Epithelial cell of proximal tubule (primary cell): ENCODE data around the gene UPK1A. TPM values are rescaled to one million over a fixed set of nuclear protein-coding genes. Genes with fewer than 3 reads are reported as not detected.
A peak's percentile ranks its signal among the peaks of the same experiment; 100 is the strongest.
"Not testable (repeated sequence)": the region's sequence is repeated elsewhere in the genome, so short reads cannot be mapped to it uniquely, and the experiment has no call there.

Experiments
- DNase-seq: peaks from one replicate; pipeline ENCODE4 v3.0.0-alpha.2; 2011; ENCODE audit warnings: low read depth
- H3K4me3 ChIP-seq: 2 replicates; pipeline ENCODE4 v1.5.1; 2011; ENCODE audit warnings: low read depth, mild to moderate bottlenecking, low read length
- total RNA-seq: library from RNA; depleted of rRNA; stranded (reverse); fragments of >200 nt; gene quantifications from 2 replicates; pipeline ENCODE4 v1.2.3, GENCODE V29; 2015
- TF ChIP-seq, protein P1 (sequence below): conservative IDR thresholded peaks from 2 replicates; pipeline ENCODE4 v1.5.1; 2012; ENCODE audit warnings: low read depth, mild to moderate bottlenecking, low read length

The UPK1A gene
- total RNA-seq, 1 donor from 2014 or later = not detected

DNA sequence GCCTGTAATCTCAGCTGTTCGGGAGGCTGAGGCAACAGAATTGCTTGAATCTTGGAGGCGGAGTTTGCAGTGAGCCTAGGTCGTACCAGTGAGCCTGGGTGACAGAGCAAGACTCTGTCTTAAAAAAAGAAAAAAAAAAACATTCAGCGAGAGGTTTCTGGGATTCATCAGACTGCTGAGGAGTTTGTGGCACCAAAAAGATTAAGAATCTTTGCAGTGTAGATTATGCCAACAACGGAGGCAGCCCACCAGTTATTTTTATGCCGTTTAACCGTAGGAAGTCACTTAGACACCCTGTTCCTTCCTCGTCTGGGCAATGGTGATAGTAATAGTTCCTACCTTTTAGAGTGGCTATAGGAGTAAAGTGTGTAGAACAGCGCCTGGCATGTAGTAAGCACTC is 15.7 kb upstream of the UPK1A start:
- TF ChIP-seq, protein P1, sequence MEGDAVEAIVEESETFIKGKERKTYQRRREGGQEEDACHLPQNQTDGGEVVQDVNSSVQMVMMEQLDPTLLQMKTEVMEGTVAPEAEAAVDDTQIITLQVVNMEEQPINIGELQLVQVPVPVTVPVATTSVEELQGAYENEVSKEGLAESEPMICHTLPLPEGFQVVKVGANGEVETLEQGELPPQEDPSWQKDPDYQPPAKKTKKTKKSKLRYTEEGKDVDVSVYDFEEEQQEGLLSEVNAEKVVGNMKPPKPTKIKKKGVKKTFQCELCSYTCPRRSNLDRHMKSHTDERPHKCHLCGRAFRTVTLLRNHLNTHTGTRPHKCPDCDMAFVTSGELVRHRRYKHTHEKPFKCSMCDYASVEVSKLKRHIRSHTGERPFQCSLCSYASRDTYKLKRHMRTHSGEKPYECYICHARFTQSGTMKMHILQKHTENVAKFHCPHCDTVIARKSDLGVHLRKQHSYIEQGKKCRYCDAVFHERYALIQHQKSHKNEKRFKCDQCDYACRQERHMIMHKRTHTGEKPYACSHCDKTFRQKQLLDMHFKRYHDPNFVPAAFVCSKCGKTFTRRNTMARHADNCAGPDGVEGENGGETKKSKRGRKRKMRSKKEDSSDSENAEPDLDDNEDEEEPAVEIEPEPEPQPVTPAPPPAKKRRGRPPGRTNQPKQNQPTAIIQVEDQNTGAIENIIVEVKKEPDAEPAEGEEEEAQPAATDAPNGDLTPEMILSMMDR = no peak
- H3K4me3 ChIP-seq = no peak overlapping the region
- no peak for DNase-seq

DNA sequence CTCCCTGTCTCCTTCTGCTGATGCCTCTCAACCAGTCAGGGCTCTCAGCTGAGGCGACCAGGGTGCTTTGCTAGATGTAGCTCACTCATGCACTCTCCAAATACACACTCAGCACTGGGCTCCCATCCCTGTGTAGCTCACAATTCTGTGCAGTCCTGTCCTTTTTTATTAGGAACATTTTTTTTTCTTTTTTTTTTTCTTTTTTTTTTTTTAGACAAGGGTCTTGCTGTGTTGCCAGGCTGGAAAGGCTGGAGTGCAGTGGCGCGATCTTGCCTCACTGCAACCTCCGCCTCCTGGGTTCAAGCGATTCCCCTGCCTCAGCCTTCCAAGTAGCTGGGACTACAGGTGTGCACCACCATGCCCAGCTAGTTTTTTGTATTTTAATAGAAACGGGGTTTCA is 11.5 kb upstream of the UPK1A start:
- H3K4me3 ChIP-seq = not testable (repeated sequence)

DNA sequence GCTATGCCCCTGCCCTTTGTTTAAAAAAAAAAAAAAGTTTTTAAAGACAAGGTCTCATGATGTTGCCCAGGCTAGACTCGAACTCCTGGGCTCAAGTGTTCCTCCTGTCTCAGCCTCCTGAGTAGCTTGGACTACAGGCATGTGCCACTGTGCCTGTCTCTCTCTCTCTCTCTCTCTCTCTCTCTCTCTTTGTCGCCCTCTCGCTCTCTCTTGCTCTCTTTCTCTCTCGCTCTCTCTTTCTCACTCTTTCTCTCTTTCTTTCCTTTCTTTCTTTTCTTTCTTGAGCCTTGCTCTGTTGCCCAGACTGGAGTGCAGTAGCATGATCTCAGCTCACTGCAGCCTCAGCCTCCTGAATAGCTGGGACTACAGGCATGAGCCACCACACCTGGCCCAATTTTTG is 10.7 kb upstream of the UPK1A start:
- TF ChIP-seq, protein P1 = no peak
- DNase-seq = no peak
- H3K4me3 ChIP-seq = no peak overlapping the region

More for the DNA sequence above, 11.5 kb upstream of the UPK1A start:
- not testable (repeated sequence) for DNase-seq

DNA sequence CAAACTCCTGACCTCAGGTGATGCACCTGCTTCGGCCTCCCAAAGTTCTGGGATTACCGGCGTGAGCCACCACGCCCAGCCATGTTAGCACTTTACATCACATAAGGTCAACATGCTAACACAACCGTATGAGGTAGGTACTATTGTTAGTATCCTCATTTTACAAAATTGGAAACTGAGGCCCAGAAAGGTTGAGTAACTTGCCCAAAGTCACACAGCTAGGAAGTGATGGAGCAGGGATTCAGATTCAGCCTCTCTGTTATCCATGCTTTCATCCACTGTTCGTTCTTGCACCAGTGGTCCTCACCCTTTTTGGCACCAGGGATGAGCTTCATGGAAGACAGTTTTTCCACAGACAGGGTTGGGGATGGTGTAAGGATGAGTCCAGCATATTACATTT is 9.6 kb upstream of the UPK1A start:
- TF ChIP-seq, protein P1 = no peak
- H3K4me3 ChIP-seq = no peak overlapping the region
- no peak for DNase-seq

DNA sequence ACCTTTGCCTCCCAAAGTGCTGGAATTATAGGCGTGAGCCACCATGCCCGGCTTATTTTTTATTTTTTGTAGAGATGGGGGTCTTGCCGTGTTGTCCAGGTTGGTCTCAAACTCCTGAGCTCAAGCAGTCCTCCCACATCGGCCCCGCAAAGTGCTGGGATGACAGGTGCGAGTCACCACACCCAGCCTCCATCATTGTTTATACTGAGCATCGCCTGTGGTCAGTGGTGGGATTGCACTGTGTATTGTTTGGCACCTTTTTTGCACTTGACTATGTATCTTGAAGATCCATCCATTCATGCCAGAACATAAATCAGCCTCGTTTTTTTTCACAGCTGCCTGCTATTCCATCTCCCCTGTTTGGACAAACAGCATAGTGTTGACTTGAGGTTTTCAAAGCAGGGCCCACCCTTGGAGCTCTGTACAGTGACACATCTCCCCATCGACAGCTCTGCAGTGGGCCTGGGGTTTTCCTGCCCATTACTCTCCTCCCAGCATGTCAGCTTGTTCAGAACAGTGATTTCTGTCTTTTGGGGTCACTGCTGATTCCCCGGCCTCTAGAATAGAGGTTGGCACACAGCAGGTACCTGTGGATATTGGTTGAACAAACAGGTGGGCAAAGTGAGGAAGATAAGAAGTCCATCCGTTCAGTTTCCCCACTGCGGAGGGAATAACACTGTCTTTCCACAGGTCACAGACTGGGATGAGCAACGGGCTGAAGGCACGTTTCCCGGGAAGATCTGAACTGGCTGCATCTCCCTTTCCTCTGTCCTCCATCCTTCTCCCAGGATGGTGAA is 8.2 kb upstream of the UPK1A start:
- H3K4me3 ChIP-seq = no peak overlapping the region
- no peak for DNase-seq
- TF ChIP-seq, protein P1 = peak; percentile 25

DNA sequence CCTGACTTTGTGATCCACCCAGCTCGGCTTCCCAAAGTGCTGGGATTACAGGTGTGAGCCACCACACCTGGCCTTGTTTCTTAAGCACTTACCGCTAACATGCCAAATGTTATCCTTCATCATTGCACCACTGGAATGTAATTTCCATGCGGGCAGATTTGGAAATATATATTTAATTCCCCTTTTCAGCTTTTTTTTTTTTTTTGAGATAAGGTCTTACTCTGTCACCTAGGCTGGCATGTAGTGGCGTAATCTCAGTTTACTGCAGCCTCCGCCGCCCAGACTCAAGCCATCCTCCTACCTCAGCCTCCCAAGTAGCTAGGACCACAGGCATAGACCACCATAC is 4.3 kb upstream of the UPK1A start:
- H3K4me3 ChIP-seq = no peak overlapping the region
- TF ChIP-seq, protein P1 = no peak
- no peak for DNase-seq

DNA sequence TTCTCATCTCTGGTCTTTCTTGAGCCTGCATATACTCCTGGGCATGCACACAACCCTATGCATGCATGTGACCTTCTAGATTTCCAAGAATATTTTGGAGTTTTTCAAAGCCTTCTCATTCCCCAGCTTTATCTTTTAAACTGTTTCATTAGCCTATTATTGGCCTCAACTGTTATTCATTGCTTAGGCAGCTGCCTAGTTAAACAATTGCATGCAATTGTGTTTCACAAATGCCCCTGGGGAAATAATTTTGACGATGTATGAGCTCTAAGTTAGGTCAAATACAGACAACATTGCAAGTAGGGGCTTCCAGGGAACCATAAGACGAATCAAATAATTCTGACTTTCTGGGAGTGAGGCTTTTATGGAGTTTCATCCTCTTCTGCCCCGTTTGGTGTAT is 2.3 kb upstream of the UPK1A start:
- no peak overlapping the region for H3K4me3 ChIP-seq
- no peak for DNase-seq
- TF ChIP-seq, protein P1 = no peak
